ENCODE measurements around the gene ITGA1.

GRCh38 chr5:52995914-52996313 is 208.2 kb downstream of the ITGA1 start:
- TF ChIP-seq CTCF (tag by site-specific recombination; IDR thresholded peaks at IDR 0.05) (no peak), YY1 (tag by site-specific recombination; IDR thresholded peaks at IDR 0.05) (no peak), ZBTB8A (tag by site-specific recombination; IDR thresholded peaks at IDR 0.05) (no peak), ZNF670 (tag by site-specific recombination; IDR thresholded peaks at IDR 0.05; ENCODE audit: low read depth) (no peak), ZNF660 (tag by site-specific recombination; IDR thresholded peaks at IDR 0.05) (no peak), ZNF645 (tag by site-specific recombination; IDR thresholded peaks at IDR 0.05) (no peak)
